ENCODE data around the gene DEFB114.

DNA sequence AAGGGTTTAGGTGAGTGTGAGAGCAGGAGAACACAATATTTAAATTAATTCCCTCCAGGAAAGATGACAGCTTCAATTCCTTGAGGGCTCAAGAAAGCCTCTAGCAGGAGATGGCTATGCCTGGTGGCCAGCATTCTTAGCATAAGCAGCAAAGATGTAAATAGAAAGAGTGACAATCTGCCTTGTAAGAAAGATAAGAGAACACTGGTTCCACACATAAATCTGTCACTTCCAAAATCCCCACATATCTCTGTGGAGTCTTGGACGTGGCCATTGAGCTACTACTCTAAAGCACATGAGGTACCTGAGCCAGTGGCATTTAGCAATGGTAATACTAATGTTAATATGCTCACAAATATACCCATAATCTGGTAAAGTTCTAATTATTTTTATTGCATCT, 29.2 kb downstream of the DEFB114 start:
- no peak for TF ChIP-seq EZH2 (IDR thresholded peaks at IDR 0.05)
- no peak for TF ChIP-seq CTCF (IDR thresholded peaks at IDR 0.05)
- no peak for TF ChIP-seq EZH2phosphoT487 (IDR thresholded peaks at IDR 0.05)

All from neural progenitor cell (in vitro differentiated cells).